HG02610 (cell line): ENCODE measurements around the gene ZFP64.
"Not testable (repeated sequence)": the region's sequence is repeated elsewhere in the genome, so short reads cannot be mapped to it uniquely, and the experiment has no call there.

Experiments used
- ATAC-seq: cut with Tn5 transposase; IDR thresholded peaks from one replicate; pipeline ENCODE4 v1.9.1; 2021; ENCODE audit warnings: mild to moderate bottlenecking, moderate library complexity; ENCODE audit not compliant: unreplicated experiment

ZFP64 gene

DNA sequence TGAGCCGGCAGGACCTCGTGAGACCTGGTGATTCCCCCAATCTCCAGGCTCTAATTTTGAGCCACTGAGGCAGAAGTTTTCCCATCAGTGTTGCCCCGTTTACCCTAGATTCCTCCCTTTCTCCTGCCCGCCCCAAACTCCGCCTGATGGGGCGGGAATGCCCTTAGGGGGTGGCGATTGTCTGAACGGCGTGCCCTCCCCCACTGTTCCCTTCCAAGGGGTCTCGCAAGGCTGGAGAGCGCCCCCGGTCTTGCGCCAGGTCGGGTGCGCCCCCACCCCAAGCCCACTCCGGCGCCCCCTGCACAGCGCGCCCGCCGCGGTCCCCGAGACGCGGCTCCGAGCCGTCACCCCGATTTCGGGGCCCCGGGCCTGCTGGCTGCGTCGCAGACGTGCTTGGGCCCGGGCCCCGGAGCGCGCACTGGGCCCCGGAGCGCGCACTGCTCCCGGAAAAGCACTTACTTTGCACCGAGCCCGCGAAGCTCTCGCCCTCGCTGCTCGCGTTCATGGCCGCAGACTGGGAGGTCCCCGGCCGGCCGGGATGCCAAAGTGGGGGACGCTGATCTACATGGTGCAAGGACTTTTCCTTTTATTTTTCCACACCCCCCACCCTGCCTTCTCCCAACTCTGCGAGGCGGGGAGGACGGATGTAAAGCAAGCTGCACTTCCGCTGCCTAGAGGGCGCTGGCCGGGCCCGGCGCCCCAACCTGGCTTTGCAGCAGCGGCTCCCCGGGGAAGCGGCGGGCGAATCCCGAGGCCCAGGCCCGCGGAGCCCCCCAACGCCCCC lies at the start of gene ZFP64:
ZFP64 (minus strand) TSS at position 648 of the 784 bp plus-strand sequence; CDS start at position 505, 143 bp downstream.
- ATAC-seq = peak; percentile 75

GRCh38 chr20:52240802-52241201 lies 49.2 kb upstream of the ZFP64 start:
- ATAC-seq = no peak

- ATAC-seq = no peak
Measured at GRCh38 chr20:52239102-52239501, 47.5 kb upstream of the ZFP64 start.

DNA sequence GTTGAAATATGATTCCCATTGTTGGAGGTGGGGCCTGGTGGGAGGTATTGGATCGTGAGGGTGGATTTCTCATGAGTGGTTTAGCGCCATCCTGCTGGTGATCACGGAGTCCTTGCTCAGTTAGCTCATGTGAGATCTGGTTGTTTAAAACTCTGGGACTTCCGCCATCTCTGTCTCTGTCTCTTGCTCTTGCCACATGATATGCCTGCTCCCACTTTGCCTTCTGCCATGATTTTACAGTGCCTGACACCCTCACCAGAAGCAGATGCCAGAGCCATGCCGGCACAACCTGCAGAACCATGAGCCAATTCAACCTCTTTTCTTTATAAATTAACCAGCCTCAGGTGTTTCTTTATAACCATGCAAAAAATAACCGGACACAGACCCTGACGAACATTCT lies 44.7 kb upstream of the ZFP64 start:
- ATAC-seq = no peak

DNA sequence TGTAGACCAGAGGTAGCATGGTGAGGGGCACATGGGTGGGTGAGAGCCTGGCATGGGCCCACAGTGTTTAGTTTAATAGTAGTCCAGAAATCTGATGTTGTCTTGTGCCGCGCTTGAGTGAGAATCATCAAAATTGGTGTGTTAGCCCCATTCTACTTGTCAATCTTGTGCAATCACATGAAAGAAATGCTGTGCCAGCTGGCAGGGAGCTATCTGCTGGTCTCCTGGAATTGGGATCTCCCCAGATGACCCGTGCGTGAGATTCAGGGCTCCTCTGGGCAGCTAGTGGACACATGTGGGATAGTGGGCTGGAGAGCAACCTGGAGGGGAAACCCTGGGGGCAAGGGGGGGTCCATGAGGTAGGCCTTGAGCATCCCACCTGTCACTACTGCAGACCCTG lies 43.5 kb upstream of the ZFP64 start:
- ATAC-seq = no peak

GRCh38 chr20:52234302-52235045 lies 42.9 kb upstream of the ZFP64 start:
- ATAC-seq = no peak

DNA sequence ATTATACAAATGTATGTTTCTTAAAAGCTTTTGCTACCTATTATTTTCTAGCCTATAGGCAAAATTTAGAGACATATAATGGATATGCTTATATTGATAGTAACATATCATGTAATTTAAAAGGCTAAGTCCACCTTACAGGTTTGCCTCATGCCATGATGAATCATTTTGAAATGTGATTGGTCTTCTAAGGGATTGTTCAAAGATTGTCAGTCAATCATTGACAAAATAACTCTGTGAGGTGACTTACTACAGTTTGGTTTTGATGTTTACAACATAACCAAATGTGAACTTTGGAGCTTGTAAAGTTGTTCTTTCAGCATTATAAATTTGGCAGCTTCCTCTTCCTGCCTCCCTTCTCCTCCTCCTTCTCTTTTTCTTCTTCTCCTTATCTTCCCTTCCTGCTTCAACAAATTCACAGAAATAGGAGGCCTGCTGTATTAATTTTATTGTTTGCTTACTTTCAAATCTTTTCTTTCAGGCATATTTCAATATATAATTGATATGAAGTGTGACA lies 39.7 kb upstream of the ZFP64 start:
- no peak for ATAC-seq

GRCh38 chr20:52230409-52230808 lies 38.8 kb upstream of the ZFP64 start:
- ATAC-seq = no peak

DNA sequence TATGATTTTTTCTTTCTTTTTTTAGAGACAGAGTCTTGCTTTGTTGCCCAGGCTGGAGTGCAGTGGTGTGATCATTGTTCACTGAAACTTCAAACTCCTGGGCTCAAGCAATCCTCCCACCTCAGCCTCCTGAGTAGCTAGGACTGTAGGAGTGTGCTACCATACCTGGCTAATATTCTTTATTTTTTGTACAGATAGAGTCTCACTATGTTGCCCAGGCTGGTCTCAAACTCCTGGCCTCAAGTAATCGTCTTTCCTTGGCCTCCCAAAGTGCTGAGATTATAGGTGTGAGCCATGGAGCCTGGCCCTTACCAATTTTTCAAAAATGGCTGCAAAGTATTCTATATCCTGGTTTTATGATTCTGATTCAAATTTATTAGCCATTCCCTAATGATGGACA lies 37.8 kb upstream of the ZFP64 start:
- not testable (repeated sequence) for ATAC-seq

DNA sequence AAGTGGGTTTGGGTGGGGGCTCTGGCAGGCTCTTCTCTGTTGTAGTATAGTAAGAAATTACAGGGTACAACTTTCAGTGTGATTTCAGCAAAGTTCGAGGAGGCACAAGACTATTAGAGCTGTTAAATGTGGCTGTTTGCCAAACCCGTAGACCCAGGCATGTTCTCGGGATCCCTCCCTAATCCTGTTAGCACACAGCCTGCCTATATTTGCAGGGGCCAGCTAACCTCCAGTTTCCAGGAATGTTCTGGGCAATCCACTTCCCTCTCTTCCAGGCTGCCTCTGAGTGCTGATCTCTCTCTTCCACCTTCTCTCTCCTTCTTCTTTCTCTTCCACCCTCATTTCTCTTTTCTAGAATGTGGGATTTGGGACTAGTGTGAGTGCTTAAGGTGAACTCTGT lies 34.8 kb upstream of the ZFP64 start:
- ATAC-seq = no peak

GRCh38 chr20:52224920-52225319 lies 33.3 kb upstream of the ZFP64 start:
- ATAC-seq = no peak

GRCh38 chr20:52221362-52221761 lies 29.8 kb upstream of the ZFP64 start:
- not testable (repeated sequence) for ATAC-seq

DNA sequence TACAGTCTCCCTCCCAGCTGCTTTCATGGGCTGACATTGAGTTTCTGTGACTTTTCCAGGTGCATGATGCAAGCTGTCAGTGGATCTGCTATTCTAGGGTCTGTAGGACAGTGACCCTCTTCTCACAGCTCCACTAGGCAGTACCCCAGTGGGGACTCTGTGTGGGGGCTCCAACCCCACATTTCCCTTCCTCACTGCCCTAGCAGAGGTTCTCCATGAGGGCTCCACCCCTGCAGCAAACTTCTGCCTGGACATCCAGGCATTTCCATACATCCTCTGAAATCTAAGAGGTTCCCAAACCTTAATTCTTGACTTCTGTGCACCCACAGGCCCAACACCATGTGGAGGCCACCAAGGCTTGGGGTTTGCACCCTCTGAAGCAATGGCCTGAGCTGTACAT lies 29.3 kb upstream of the ZFP64 start:
- ATAC-seq = not testable (repeated sequence)

DNA sequence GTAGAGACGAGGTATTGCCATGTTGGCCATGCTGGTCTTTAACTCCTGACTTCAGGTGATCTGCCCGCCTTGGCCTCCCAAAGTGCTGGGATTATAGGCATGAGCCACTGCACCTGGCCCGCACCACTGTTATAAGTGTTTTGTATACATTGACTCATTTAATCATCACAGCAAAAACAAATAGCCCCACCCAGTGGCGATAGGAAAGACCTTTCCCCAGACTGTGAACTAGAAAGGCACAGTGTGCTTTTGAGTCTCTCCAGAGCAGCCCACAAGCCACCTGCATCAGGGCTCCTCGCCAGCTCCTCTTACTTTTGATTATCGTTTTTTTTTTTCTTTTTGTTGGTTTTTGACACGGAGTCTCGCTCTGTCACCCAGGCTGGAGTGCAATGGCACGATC lies 27.9 kb upstream of the ZFP64 start:
- no peak for ATAC-seq

GRCh38 chr20:52217689-52218395 lies 26.3 kb upstream of the ZFP64 start:
- ATAC-seq = no peak

DNA sequence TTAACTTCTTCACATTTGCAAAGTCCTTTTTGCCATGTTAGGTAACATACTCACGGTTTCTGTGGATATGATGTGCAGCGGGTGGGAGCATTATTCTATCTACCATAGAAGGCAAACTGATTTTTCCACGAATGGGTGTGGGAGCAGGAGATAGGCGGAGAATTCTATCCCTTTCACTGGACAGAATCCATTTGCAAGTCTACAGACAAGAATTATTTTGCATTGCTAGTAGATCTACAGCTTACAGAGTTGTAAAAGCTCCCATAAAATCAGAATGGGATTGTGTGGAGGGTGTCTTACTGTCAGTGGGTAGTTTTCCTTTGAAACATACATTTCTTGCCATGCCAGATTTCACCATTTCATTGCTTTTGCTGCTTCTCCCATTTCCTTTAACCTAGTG lies 22.4 kb upstream of the ZFP64 start:
- ATAC-seq = no peak

- ATAC-seq = no peak
Measured at GRCh38 chr20:52212943-52213342, 21.4 kb upstream of the ZFP64 start.

DNA sequence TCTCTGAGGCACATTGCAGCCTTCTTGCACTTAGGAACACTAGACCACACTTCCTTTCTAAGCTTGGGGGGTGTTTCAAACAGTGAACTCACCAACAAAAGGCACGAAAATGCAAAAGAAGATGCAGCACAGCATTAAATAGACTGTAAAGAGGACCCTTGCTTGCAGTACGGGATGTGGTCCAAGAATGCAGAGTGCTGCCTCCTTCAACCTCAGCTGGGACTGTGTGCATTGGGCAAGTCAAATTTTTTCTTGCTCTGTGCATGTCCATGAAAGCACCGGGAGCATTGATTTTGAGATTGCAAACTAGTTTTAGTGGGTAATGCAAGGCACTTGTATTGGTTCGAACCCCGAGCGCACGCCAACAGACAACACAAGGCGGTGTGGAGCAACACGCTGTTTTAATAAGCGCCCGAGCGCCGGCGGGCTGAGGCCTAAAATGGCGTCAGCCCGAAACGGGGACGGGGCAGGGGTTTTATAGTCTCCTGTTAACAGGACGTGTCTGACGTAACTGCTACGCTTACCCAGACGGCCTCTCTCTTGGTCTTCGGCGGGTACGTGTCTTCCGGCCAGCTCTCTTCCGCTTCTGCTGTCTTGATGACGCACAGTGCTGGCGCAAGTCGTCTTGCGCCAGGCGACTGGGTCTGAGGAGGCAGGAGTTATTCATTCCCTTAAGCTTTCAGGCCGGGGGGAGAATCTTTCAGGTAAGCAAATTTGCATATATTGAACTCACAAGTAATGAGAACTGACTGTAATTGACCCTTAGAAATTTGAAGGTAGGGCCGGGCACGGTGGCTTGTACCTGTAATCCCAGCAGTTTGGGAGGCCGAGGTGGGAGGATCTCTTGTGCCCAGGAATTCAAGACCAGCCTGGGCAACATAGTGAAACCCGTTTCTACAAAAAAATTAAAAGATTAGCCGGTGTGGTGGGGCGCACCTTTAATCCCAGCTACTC lies 18.7 kb upstream of the ZFP64 start:
- no peak for ATAC-seq

DNA sequence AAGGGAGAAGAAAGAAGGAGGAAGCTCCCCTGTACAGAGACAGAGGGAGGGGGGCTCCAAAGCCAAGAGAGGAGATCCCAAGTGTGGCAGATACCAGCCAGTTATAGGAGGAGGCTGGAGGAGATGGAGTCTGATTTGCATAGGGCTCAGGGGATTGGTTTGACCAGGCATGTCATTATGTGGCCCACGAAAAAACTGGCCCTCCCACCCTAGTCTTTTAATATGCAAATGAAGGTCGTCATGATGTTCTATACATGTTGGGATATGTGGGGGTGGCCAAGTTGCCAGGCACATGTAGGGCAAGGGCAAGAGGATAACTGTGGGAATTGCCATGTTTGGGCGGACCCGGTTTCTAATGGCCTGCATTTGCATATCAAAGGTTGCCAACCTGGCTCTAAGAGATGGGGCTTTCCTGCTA lies 17.6 kb upstream of the ZFP64 start:
- ATAC-seq = no peak
